GM12872 (cell line): Measurements from ENCODE around the gene STK33.

Source experiments
- CTCF ChIP-seq: IDR thresholded peaks from 3 replicates; pipeline ENCODE4 v1.5.1; 2011; ENCODE audit warnings: low read depth, mild to moderate bottlenecking, low read length, moderate library complexity; ENCODE audit not compliant: insufficient read depth

The STK33 gene

GRCh38 chr11:8512547-8512946, 81.5 kb downstream of the STK33 start:
- no peak for TF ChIP-seq CTCF

GRCh38 chr11:8503910-8504364, 90.1 kb downstream of the STK33 start:
- no peak for TF ChIP-seq CTCF

GRCh38 chr11:8501836-8502235, 92.2 kb downstream of the STK33 start:
- TF ChIP-seq CTCF: no peak

GRCh38 chr11:8488395-8488794, 105.6 kb downstream of the STK33 start:
- no peak for TF ChIP-seq CTCF

GRCh38 chr11:8487261-8487660, 106.8 kb downstream of the STK33 start:
- no peak for TF ChIP-seq CTCF

GRCh38 chr11:8484251-8484650, 109.8 kb downstream of the STK33 start:
- no peak for TF ChIP-seq CTCF

- TF ChIP-seq CTCF: no peak
These were observed 113.2 kb downstream of the STK33 start for GRCh38 chr11:8480858-8481257.

- no peak for TF ChIP-seq CTCF
These were observed 116.3 kb downstream of the STK33 start for GRCh38 chr11:8477680-8478079.
